ENCODE data around the gene GPR142. TPM values are rescaled to one million over a fixed set of nuclear protein-coding genes. Genes with fewer than 3 reads are reported as not detected.

GPR142 gene
- polyA plus RNA-seq, 1 of the 3 experiments (the other 2 are of a cell fraction), result not detected

- no peak overlapping the region for H3K4me2 ChIP-seq
- ChIA-PET POLR2A (no interaction called here), CTCF (interaction anchor here (0.7 to 2.2 kb wide), 6 partner anchors 26 to 47 kb away, joined by 3 to 11 read pairs (median 4); no protein-coding TSS in a partner anchor)
- no peak overlapping the region for H2AFZ ChIP-seq (ENCODE audit: low read depth)
- H3K27ac ChIP-seq (ENCODE audit: low read depth in 2 of 2, low read length in 1 of 2), result no peak overlapping the region
- H3K4me1 ChIP-seq (ENCODE audit: control insufficient read depth in 1 of 2, insufficient read depth in 2 of 2, low read depth in 1 of 2, low read length in 1 of 2), result no peaks in the 10 kb centered on the region; a peak in 1 of 4 replicates
- H3K9ac ChIP-seq, result no peak overlapping the region
- no peaks in the 10 kb centered on the region for H3F3A ChIP-seq (replicated peaks; ENCODE audit: insufficient read depth)
- no peaks in the 10 kb centered on the region for H3K9me3 ChIP-seq
- no peak for TF ChIP-seq USF2 (IDR thresholded peaks at IDR 0.05; ENCODE audit: borderline replicate concordance, low read depth, low read length)
- no peak for TF ChIP-seq RCOR1 (IDR thresholded peaks at IDR 0.05; ENCODE audit: low read length)
- TF ChIP-seq MAX (IDR thresholded peaks at IDR 0.05; ENCODE audit: low read depth), result no peak
- TF ChIP-seq TCF12 (IDR thresholded peaks at IDR 0.05), result no peak
- TF ChIP-seq, protein P1, sequence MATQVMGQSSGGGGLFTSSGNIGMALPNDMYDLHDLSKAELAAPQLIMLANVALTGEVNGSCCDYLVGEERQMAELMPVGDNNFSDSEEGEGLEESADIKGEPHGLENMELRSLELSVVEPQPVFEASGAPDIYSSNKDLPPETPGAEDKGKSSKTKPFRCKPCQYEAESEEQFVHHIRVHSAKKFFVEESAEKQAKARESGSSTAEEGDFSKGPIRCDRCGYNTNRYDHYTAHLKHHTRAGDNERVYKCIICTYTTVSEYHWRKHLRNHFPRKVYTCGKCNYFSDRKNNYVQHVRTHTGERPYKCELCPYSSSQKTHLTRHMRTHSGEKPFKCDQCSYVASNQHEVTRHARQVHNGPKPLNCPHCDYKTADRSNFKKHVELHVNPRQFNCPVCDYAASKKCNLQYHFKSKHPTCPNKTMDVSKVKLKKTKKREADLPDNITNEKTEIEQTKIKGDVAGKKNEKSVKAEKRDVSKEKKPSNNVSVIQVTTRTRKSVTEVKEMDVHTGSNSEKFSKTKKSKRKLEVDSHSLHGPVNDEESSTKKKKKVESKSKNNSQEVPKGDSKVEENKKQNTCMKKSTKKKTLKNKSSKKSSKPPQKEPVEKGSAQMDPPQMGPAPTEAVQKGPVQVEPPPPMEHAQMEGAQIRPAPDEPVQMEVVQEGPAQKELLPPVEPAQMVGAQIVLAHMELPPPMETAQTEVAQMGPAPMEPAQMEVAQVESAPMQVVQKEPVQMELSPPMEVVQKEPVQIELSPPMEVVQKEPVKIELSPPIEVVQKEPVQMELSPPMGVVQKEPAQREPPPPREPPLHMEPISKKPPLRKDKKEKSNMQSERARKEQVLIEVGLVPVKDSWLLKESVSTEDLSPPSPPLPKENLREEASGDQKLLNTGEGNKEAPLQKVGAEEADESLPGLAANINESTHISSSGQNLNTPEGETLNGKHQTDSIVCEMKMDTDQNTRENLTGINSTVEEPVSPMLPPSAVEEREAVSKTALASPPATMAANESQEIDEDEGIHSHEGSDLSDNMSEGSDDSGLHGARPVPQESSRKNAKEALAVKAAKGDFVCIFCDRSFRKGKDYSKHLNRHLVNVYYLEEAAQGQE (IDR thresholded peaks at IDR 0.05; ENCODE audit: low read depth, low read length), result no peak
- TF ChIP-seq SIN3A (IDR thresholded peaks at IDR 0.05; ENCODE audit: borderline replicate concordance, low read depth, low read length), result no peak
- TF ChIP-seq GABPA (IDR thresholded peaks at IDR 0.05; ENCODE audit: low read depth), result no peak
- no peak for TF ChIP-seq NFIC (IDR thresholded peaks at IDR 0.05; ENCODE audit: borderline replicate concordance)
- no peak for TF ChIP-seq RFX5 (IDR thresholded peaks at IDR 0.05; ENCODE audit: low read length)
- TF ChIP-seq, protein P2, sequence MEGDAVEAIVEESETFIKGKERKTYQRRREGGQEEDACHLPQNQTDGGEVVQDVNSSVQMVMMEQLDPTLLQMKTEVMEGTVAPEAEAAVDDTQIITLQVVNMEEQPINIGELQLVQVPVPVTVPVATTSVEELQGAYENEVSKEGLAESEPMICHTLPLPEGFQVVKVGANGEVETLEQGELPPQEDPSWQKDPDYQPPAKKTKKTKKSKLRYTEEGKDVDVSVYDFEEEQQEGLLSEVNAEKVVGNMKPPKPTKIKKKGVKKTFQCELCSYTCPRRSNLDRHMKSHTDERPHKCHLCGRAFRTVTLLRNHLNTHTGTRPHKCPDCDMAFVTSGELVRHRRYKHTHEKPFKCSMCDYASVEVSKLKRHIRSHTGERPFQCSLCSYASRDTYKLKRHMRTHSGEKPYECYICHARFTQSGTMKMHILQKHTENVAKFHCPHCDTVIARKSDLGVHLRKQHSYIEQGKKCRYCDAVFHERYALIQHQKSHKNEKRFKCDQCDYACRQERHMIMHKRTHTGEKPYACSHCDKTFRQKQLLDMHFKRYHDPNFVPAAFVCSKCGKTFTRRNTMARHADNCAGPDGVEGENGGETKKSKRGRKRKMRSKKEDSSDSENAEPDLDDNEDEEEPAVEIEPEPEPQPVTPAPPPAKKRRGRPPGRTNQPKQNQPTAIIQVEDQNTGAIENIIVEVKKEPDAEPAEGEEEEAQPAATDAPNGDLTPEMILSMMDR (IDR thresholded peaks at IDR 0.05), result no peak
- no peak for TF ChIP-seq RXRA (IDR thresholded peaks at IDR 0.05; ENCODE audit: borderline replicate concordance, low read depth)
- no peak for TF ChIP-seq JUND (IDR thresholded peaks at IDR 0.05)
- no peak for TF ChIP-seq CHD2 (IDR thresholded peaks at IDR 0.05; ENCODE audit: low read length, partially characterized antibody)
- no peak for TF ChIP-seq GATA2 (CRISPR knock-in tag; IDR thresholded peaks at IDR 0.05)
- TF ChIP-seq PBX3 (IDR thresholded peaks at IDR 0.05), result no peak
- no peak for TF ChIP-seq SMC3 (IDR thresholded peaks at IDR 0.05; ENCODE audit: low read depth, low read length)
- no peak for TF ChIP-seq FOXJ3 (CRISPR knock-in tag; IDR thresholded peaks at IDR 0.05)
- WGBS (ENCODE audit: low lambda C conversion rate), result 29% methylated on average over 4 of the region's 4 CpGs
- no peak overlapping the region for H3K4me3 ChIP-seq (ENCODE audit: low read depth in 2 of 2, low read length in 1 of 2)
- no peaks in the 10 kb centered on the region for H3K36me3 ChIP-seq (replicated peaks in 1 of 2; ENCODE audit: control insufficient read depth in 1 of 2, insufficient read depth in 2 of 2, low read length in 1 of 2)
- H3K27me3 ChIP-seq (ENCODE audit: insufficient read depth), result no peaks in the 10 kb centered on the region
- H4K20me1 ChIP-seq (ENCODE audit: insufficient read depth), result no peaks in the 10 kb centered on the region
- no peaks in the 10 kb centered on the region for H3K79me2 ChIP-seq (ENCODE audit: insufficient read depth)
- DNase-seq, result no peak
- no peaks in the 10 kb centered on the region for H3K9me2 ChIP-seq
Observed at GRCh38 chr17:74410001-74410443, 42.7 kb downstream of the GPR142 start.

Data from SK-N-SH (cell line).